ENCODE results near the gene NFIA.

The NFIA gene

DNA sequence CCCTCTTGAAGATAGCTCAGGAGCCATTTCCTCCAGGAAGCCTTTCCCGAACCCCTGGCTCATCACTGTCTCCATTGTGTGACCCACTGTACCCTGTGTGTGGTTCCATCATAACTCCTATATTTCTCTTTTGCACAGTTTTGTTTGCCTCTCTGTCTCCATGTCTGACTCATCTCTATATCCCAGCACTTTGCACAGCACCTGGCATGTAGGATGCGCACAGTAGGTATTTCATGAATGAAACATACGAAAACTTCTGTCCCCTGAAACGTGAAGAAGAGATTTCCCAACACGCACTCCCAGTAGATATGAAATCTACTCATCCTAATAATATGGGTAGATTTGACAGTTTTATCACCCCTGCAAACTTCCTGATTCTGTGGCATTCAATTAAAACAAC, 275.2 kb downstream of the NFIA start:
- no peaks in the 10 kb centered on the region for H4K20me1 ChIP-seq (ENCODE audit: insufficient read depth)
- TF ChIP-seq, protein P1, sequence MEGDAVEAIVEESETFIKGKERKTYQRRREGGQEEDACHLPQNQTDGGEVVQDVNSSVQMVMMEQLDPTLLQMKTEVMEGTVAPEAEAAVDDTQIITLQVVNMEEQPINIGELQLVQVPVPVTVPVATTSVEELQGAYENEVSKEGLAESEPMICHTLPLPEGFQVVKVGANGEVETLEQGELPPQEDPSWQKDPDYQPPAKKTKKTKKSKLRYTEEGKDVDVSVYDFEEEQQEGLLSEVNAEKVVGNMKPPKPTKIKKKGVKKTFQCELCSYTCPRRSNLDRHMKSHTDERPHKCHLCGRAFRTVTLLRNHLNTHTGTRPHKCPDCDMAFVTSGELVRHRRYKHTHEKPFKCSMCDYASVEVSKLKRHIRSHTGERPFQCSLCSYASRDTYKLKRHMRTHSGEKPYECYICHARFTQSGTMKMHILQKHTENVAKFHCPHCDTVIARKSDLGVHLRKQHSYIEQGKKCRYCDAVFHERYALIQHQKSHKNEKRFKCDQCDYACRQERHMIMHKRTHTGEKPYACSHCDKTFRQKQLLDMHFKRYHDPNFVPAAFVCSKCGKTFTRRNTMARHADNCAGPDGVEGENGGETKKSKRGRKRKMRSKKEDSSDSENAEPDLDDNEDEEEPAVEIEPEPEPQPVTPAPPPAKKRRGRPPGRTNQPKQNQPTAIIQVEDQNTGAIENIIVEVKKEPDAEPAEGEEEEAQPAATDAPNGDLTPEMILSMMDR (conservative IDR thresholded peaks at IDR 0.05; ENCODE audit: low read depth, low read length) = no peak
- no peaks in the 10 kb centered on the region for H3K79me2 ChIP-seq (ENCODE audit: insufficient read depth, low read depth)
- no peaks in the 10 kb centered on the region for H3K4me1 ChIP-seq (ENCODE audit: low read depth, poor library complexity, severe bottlenecking)
- no peaks in the 10 kb centered on the region for H3K27me3 ChIP-seq (ENCODE audit: insufficient read depth, low read depth)
- no peaks in the 10 kb centered on the region for H3K36me3 ChIP-seq (ENCODE audit: insufficient read depth)
- H3K27ac ChIP-seq = no peak overlapping the region
- no peak overlapping the region for H3K4me3 ChIP-seq (IDR thresholded peaks at IDR 0.05; ENCODE audit: insufficient read depth, low read depth, low read length)
- no peak overlapping the region for H3K4me2 ChIP-seq
- no peak overlapping the region for H2AFZ ChIP-seq (ENCODE audit: low read depth)
- H3K9ac ChIP-seq = no peak overlapping the region

- H4K20me1 ChIP-seq (ENCODE audit: insufficient read depth) = no peaks in the 10 kb centered on the region
- H3K36me3 ChIP-seq (ENCODE audit: insufficient read depth) = no peaks in the 10 kb centered on the region
- TF ChIP-seq, protein P1 (conservative IDR thresholded peaks at IDR 0.05; ENCODE audit: low read depth, low read length) = no peak
- H3K9ac ChIP-seq = no peak overlapping the region
- no peaks in the 10 kb centered on the region for H3K4me1 ChIP-seq (ENCODE audit: low read depth, poor library complexity, severe bottlenecking)
- no peaks in the 10 kb centered on the region for H3K27me3 ChIP-seq (ENCODE audit: insufficient read depth, low read depth)
- H3K4me2 ChIP-seq = no peak overlapping the region
- no peaks in the 10 kb centered on the region for H3K79me2 ChIP-seq (ENCODE audit: insufficient read depth, low read depth)
- no peak overlapping the region for H3K4me3 ChIP-seq (IDR thresholded peaks at IDR 0.05; ENCODE audit: insufficient read depth, low read depth, low read length)
- H2AFZ ChIP-seq (ENCODE audit: low read depth) = no peak overlapping the region
- no peak overlapping the region for H3K27ac ChIP-seq
Observed at GRCh38 chr1:61358770-61359455, 276.6 kb downstream of the NFIA start.

GRCh38 chr1:61361931-61362330, 279.6 kb downstream of the NFIA start:
- TF ChIP-seq, protein P1 (conservative IDR thresholded peaks at IDR 0.05; ENCODE audit: low read depth, low read length) = no peak
- H3K79me2 ChIP-seq (ENCODE audit: insufficient read depth, low read depth) = no peaks in the 10 kb centered on the region

DNA sequence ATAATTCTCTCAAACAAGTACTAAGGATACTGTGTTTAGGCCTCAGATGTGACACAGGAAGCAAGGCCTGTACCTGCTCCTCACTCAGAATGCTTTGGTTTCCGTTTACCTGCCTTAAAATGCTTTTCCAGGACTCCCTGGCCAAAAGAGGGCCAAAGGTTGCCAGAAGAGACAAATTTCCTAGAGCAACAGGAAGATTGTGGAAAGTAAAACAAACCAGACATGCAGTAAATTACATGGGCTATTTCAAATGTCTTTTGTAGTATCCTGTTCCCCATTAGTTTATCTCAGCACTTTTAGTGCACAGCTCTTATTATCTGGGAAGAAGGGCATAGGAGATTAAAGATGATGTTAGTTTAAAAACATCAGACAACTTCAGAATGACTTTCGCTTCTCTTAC, 280.0 kb downstream of the NFIA start:
- TF ChIP-seq, protein P1 (conservative IDR thresholded peaks at IDR 0.05; ENCODE audit: low read depth, low read length) = no peak
- Histone ChIP-seq H3K4me1 (ENCODE audit: low read depth, poor library complexity, severe bottlenecking) (no peaks in the 10 kb centered on the region), H2AFZ (ENCODE audit: low read depth) (no peak overlapping the region), H4K20me1 (ENCODE audit: insufficient read depth) (no peaks in the 10 kb centered on the region), H3K27me3 (ENCODE audit: insufficient read depth, low read depth) (no peaks in the 10 kb centered on the region), H3K36me3 (ENCODE audit: insufficient read depth) (no peaks in the 10 kb centered on the region), H3K27ac (no peak overlapping the region), H3K4me3 (IDR thresholded peaks at IDR 0.05; ENCODE audit: insufficient read depth, low read depth, low read length) (no peak overlapping the region), H3K9ac (no peak overlapping the region), H3K79me2 (ENCODE audit: insufficient read depth, low read depth) (no peaks in the 10 kb centered on the region), H3K4me2 (no peak overlapping the region)

More at GRCh38 chr1:61361931-61362330, 279.6 kb downstream of the NFIA start:
- Histone ChIP-seq H3K4me3 (IDR thresholded peaks at IDR 0.05; ENCODE audit: insufficient read depth, low read depth, low read length) (no peak overlapping the region), H3K27ac (no peak overlapping the region), H3K36me3 (ENCODE audit: insufficient read depth) (no peaks in the 10 kb centered on the region), H3K9ac (no peak overlapping the region), H4K20me1 (ENCODE audit: insufficient read depth) (no peaks in the 10 kb centered on the region), H3K4me2 (no peak overlapping the region), H3K27me3 (ENCODE audit: insufficient read depth, low read depth) (no peaks in the 10 kb centered on the region), H3K4me1 (ENCODE audit: low read depth, poor library complexity, severe bottlenecking) (no peaks in the 10 kb centered on the region), H2AFZ (ENCODE audit: low read depth) (no peak overlapping the region)
